Astrocyte of the cerebellum (primary cell): ENCODE measurements around the gene PLLP.

Experiments
- DNase-seq: peaks from one replicate; pipeline ENCODE4 v3.0.0-alpha.2; 2011; ENCODE audit warnings: low read depth
- H3K4me3 ChIP-seq: 2 replicates; pipeline ENCODE4 v1.5.1; 2011; ENCODE audit warnings: mild to moderate bottlenecking, low read depth, low read length, moderate library complexity
- CTCF ChIP-seq: IDR thresholded peaks from 2 replicates; pipeline ENCODE4 v1.5.1; 2012; ENCODE audit warnings: low read length, low read depth, moderate library complexity, mild to moderate bottlenecking; ENCODE audit errors: missing control alignments
- in situ Hi-C: cut with HindIII; loops from 2 replicates; pipeline ENCODE4 v1.10.0; 2017; ENCODE audit warnings: low sequenced_read_pairs

PLLP gene

GRCh38 chr16:57208926-57209325 is 75.5 kb downstream of the PLLP start:
- no peak overlapping the region for H3K4me3 ChIP-seq
- no peak for TF ChIP-seq CTCF
- in situ Hi-C loops: no loop called here
- no peak for DNase-seq
